ENCODE data around the gene KCNK4.

- peak in 1 of 7 experiments; percentile 2 for TF ChIP-seq CTCF (IDR thresholded peaks at IDR 0.05)
- no peak for TF ChIP-seq POLR2A (IDR thresholded peaks at IDR 0.05)
These were observed 8.1 kb downstream of the KCNK4 start for GRCh38 chr11:64298966-64299846.
